Smooth muscle cell (in vitro differentiated cells): Measurements from ENCODE around the gene CIDEA. TPM values are rescaled to one million over a fixed set of nuclear protein-coding genes. Genes with fewer than 3 reads are reported as not detected.

Experiments
- DNase-seq: peaks from one replicate; lab custom pipeline; 2025; ENCODE audit not compliant: unreplicated experiment; lab: John Stamatoyannopoulos, UW
- H2AFZ ChIP-seq: fragments of 200-600 bp; sonication (generic); 2 replicates; pipeline ENCODE4 v1.6.0; 2016; ENCODE audit warnings: antibody characterized with exemption, low read depth, mild to moderate bottlenecking
- H3F3A ChIP-seq: fragments of 200-600 bp; sonication (generic); 2 replicates; pipeline ENCODE4 v1.6.0; 2017; ENCODE audit warnings: antibody characterized with exemption, low read depth
- H3K27ac ChIP-seq: fragments of 200-600 bp; sonication (generic); 2 replicates; pipeline ENCODE4 v1.5.1; 2016; ENCODE audit warnings: low read depth, mild to moderate bottlenecking
- H3K27me3 ChIP-seq: fragments of 200-600 bp; sonication (generic); 2 replicates; pipeline ENCODE4 v1.6.1; 2016; ENCODE audit warnings: low read depth, mild to moderate bottlenecking
- H3K36me3 ChIP-seq: fragments of 200-600 bp; sonication (generic); 2 replicates; pipeline ENCODE4 v1.5.1; 2016; ENCODE audit warnings: low read depth
- H3K4me1 ChIP-seq: fragments of 200-600 bp; sonication (generic); 2 replicates; pipeline ENCODE4 v1.5.1; 2016; ENCODE audit warnings: low read depth
- H3K4me2 ChIP-seq: fragments of 200-600 bp; sonication (generic); 2 replicates; pipeline ENCODE4 v1.6.0; 2016; ENCODE audit warnings: mild to moderate bottlenecking
- H3K4me3 ChIP-seq: fragments of 200-600 bp; sonication (generic); 2 replicates; pipeline ENCODE4 v1.5.1; 2016; ENCODE audit warnings: mild to moderate bottlenecking
- H3K79me2 ChIP-seq: fragments of 200-600 bp; sonication (generic); 2 replicates; pipeline ENCODE4 v1.6.0; 2016; ENCODE audit warnings: low read depth, mild to moderate bottlenecking
- H3K9ac ChIP-seq: fragments of 200-600 bp; sonication (generic); 2 replicates; pipeline ENCODE4 v1.6.0; 2016; ENCODE audit warnings: low read depth
- H3K9me3 ChIP-seq: fragments of 200-600 bp; sonication (generic); replicated peaks from 2 replicates; pipeline ENCODE4 v1.5.1; 2016; ENCODE audit warnings: low read depth
- H4K20me1 ChIP-seq: fragments of 200-600 bp; sonication (generic); 2 replicates; pipeline ENCODE4 v1.6.0; 2016; ENCODE audit warnings: low read depth
- WGBS: methylation state at CpG from one replicate; pipeline ENCODE4 v1.1.7; 2016; ENCODE audit warnings: low lambda C conversion rate; 5-methylcytosine and 5-hydroxymethylcytosine counted together
- polyA plus RNA-seq: library from polyadenylated mRNA; unstranded; fragments of >200 nt; fragmentation: Nextera tagmentation; extraction: Ambion mirVana; gene quantifications from 2 replicates; pipeline ENCODE4 v1.2.1, GENCODE V29; 2016
- total RNA-seq: library from RNA; depleted of rRNA; stranded (reverse); fragments of >200 nt; gene quantifications from 2 replicates; pipeline ENCODE4 v1.2.3, GENCODE V29; 2014
- TF ChIP-seq, protein P1 (sequence below): fragments of 200-600 bp; sonication (generic); IDR thresholded peaks from 2 replicates; pipeline ENCODE4 v1.5.1; 2017; ENCODE audit warnings: borderline replicate concordance, mild to moderate bottlenecking, antibody characterized with exemption; ENCODE audit not compliant: insufficient read depth, poor library complexity, severe bottlenecking

Gene CIDEA
- total and polyA plus RNA-seq, 2 experiments from 2014 or later = not detected

DNA sequence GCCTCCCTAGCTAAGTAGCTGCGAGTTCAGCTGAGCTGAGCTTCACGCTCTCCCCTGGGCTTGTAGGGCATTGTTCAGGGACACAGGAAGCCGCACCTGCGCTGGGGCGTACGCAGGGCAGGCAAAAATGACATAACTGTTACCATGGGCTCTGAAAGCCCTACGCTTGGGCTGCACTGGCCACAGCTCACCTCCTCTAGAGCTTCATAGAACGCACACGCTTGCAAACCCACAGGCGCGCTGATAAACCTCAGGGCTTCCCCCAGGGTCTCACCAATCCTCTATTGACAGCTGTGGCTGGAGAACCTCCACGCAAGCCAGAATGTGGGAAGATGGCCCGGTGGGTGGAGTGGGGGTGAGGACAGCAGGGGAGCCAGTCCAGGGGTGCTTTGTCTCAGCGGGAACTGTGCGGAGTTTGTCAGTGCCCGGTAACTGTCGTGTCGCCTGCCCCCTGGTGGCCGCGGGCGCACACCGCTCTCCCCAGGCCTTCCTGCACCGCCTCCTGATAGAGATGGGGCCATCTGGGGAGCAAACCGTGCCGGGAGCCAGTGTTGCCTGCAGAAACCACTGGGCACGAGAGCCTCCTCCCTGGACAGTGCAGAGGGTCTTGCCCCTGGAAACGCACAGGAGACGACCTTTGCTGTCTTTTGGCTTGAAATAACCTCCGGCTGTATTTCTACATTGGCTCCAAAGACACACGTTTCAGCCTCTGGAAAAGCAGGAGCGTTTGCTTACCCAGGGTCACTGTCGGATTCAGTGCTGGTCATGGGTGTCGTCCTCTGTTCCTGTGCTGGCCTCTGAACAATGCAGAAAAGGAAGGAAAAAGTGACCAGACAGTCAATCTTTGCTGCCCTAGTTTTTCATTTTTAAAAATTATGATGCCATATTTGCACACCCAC is 17.0 kb upstream of the CIDEA start:
- TF ChIP-seq, protein P1, sequence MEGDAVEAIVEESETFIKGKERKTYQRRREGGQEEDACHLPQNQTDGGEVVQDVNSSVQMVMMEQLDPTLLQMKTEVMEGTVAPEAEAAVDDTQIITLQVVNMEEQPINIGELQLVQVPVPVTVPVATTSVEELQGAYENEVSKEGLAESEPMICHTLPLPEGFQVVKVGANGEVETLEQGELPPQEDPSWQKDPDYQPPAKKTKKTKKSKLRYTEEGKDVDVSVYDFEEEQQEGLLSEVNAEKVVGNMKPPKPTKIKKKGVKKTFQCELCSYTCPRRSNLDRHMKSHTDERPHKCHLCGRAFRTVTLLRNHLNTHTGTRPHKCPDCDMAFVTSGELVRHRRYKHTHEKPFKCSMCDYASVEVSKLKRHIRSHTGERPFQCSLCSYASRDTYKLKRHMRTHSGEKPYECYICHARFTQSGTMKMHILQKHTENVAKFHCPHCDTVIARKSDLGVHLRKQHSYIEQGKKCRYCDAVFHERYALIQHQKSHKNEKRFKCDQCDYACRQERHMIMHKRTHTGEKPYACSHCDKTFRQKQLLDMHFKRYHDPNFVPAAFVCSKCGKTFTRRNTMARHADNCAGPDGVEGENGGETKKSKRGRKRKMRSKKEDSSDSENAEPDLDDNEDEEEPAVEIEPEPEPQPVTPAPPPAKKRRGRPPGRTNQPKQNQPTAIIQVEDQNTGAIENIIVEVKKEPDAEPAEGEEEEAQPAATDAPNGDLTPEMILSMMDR = peak; percentile 90
- peak overlapping the region; percentile 45 for H3K4me2 ChIP-seq
- H3K4me1 ChIP-seq = no peaks in the 10 kb centered on the region
- no peaks in the 10 kb centered on the region for H4K20me1 ChIP-seq
- no peaks in the 10 kb centered on the region for H3F3A ChIP-seq
- peak; percentile 51 for DNase-seq
- peaks cover 7% of the 10 kb centered on the region for H3K27me3 ChIP-seq
- no peak overlapping the region for H3K4me3 ChIP-seq
- H3K36me3 ChIP-seq = no peaks in the 10 kb centered on the region
- H2AFZ ChIP-seq = peak overlapping the region; percentile 55
- 40% methylated on average over 33 of the region's 33 CpGs for WGBS
- no peak overlapping the region for H3K27ac ChIP-seq
- H3K79me2 ChIP-seq = no peaks in the 10 kb centered on the region
- H3K9me3 ChIP-seq = no peaks in the 10 kb centered on the region
- H3K9ac ChIP-seq = no peak overlapping the region

DNA sequence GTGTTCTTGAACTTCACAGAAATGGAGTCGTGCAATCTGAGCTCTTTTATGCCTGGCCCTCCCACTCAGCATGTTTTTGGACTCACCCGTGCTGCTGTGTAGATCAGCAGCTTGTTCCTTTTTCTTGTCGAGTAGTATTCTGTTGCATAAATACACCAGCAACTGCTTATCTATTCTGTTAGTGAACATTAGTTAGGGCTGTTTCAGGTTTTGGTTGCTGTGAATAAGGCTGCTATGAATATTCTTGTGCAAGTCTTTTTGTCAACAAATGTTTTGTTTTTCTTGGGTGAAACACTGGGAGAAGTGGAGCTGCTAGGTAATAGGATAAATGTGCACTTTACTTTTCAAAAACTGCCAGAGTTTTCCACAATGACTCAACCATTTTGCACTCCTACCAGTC is 15.3 kb upstream of the CIDEA start:
- Histone ChIP-seq H3K27me3 (peaks cover 7% of the 10 kb centered on the region), H2AFZ (no peak overlapping the region), H4K20me1 (no peaks in the 10 kb centered on the region), H3K36me3 (no peaks in the 10 kb centered on the region), H3F3A (no peaks in the 10 kb centered on the region), H3K4me2 (peak overlapping the region; percentile 39), H3K4me1 (no peaks in the 10 kb centered on the region), H3K4me3 (no peak overlapping the region), H3K79me2 (no peaks in the 10 kb centered on the region), H3K9ac (no peak overlapping the region), H3K9me3 (no peaks in the 10 kb centered on the region), H3K27ac (no peak overlapping the region)
- WGBS = 58% methylated on average over 3 of the region's 3 CpGs
- no peak for DNase-seq
- TF ChIP-seq, protein P1 = no peak

DNA sequence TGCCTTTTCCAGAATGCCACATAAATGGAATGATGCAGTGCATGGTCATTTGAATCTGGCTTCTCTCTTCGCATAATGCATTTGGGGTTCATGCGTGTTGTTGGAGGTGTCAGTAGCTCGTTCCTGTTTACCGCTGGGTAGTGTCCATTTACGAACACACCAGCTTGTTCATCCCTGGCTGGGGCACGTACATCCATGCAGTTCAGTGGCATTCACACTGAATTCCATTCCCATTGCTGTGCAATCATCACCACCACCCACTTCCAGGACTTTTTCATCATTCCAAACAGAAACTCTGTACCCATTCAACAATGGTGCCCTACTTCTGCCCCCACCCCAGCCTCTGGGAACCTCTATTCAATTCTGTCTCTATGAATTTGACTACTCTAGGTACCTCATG is 14.7 kb upstream of the CIDEA start:
- no peaks in the 10 kb centered on the region for H3K9me3 ChIP-seq
- no peak overlapping the region for H2AFZ ChIP-seq
- H3K27ac ChIP-seq = no peak overlapping the region
- H3K79me2 ChIP-seq = no peaks in the 10 kb centered on the region
- no peaks in the 10 kb centered on the region for H3K4me1 ChIP-seq
- H3K27me3 ChIP-seq = peaks cover 7% of the 10 kb centered on the region
- no peak overlapping the region for H3K4me3 ChIP-seq
- 73% methylated on average over 6 of the region's 6 CpGs for WGBS
- peak overlapping the region; percentile 39 for H3K4me2 ChIP-seq
- H4K20me1 ChIP-seq = no peaks in the 10 kb centered on the region
- DNase-seq = no peak
- H3K9ac ChIP-seq = no peak overlapping the region
- no peaks in the 10 kb centered on the region for H3F3A ChIP-seq
- H3K36me3 ChIP-seq = no peaks in the 10 kb centered on the region
- TF ChIP-seq, protein P1 = no peak
